BE2C (cell line): ENCODE results near the gene BBS5.
"Not testable (repeated sequence)": the region's sequence is repeated elsewhere in the genome, so short reads cannot be mapped to it uniquely, and the experiment has no call there.

Experiments used
- DNase-seq: peaks from one replicate; pipeline ENCODE4 v3.0.0-alpha.2; 2020
- H3K27me3 ChIP-seq: fragments of 250-450 bp; sonication (Bioruptor Pico); 2 replicates; pipeline ENCODE4 v1.5.1; 2020; ENCODE audit warnings: mild to moderate bottlenecking
- H3K36me3 ChIP-seq: fragments of 250-450 bp; sonication (Bioruptor Pico); 2 replicates; pipeline ENCODE4 v1.5.1; 2020; ENCODE audit warnings: mild to moderate bottlenecking
- H3K4me1 ChIP-seq: fragments of 250-450 bp; sonication (Bioruptor Pico); 2 replicates; pipeline ENCODE4 v1.5.1; 2020
- H3K4me3 ChIP-seq: 2 replicates; pipeline ENCODE4 v1.5.1; 2011; ENCODE audit warnings: low read depth, low read length
- H3K9me3 ChIP-seq: fragments of 250-450 bp; sonication (Bioruptor Pico); 2 replicates; pipeline ENCODE4 v1.5.1; 2020
- CTCF ChIP-seq: IDR thresholded peaks from 2 replicates; pipeline ENCODE4 v1.5.1; 2012; ENCODE audit warnings: mild to moderate bottlenecking, low read depth, low read length

Gene BBS5

GRCh38 chr2:169448865-169449264 lies 30.4 kb upstream of the BBS5 start:
- H3K4me3 ChIP-seq = no peak overlapping the region
- H3K36me3 ChIP-seq = no peaks in the 10 kb centered on the region
- no peaks in the 10 kb centered on the region for H3K9me3 ChIP-seq
- no peaks in the 10 kb centered on the region for H3K27me3 ChIP-seq
- no peak for DNase-seq
- no peak for TF ChIP-seq CTCF
- no peaks in the 10 kb centered on the region for H3K4me1 ChIP-seq

- H3K9me3 ChIP-seq = no peaks in the 10 kb centered on the region
- no peaks in the 10 kb centered on the region for H3K36me3 ChIP-seq
- peak; percentile 39 for TF ChIP-seq CTCF
- no peaks in the 10 kb centered on the region for H3K4me1 ChIP-seq
- peak; percentile 11 for DNase-seq
- no peaks in the 10 kb centered on the region for H3K27me3 ChIP-seq
- no peak overlapping the region for H3K4me3 ChIP-seq
Observed at GRCh38 chr2:169452080-169452479, 27.2 kb upstream of the BBS5 start.

- H3K4me1 ChIP-seq, H3K36me3 ChIP-seq, H3K9me3 ChIP-seq, H3K27me3 ChIP-seq, H3K4me3 ChIP-seq: not testable (repeated sequence)
- peak; percentile 2 for DNase-seq
Observed at GRCh38 chr2:169453044-169453443, 26.2 kb upstream of the BBS5 start.

GRCh38 chr2:169461143-169461542 lies 18.2 kb upstream of the BBS5 start:
- TF ChIP-seq CTCF = no peak
- DNase-seq = no peak

GRCh38 chr2:169462896-169463695 lies 16.2 kb upstream of the BBS5 start:
- Histone ChIP-seq H3K4me1 (no peaks in the 10 kb centered on the region), H3K9me3 (no peaks in the 10 kb centered on the region), H3K27me3 (no peaks in the 10 kb centered on the region), H3K4me3 (no peak overlapping the region), H3K36me3 (no peaks in the 10 kb centered on the region)
- TF ChIP-seq CTCF = no peak
- no peak for DNase-seq

More at GRCh38 chr2:169461143-169461542, 18.2 kb upstream of the BBS5 start:
- Histone ChIP-seq H3K4me1 (no peaks in the 10 kb centered on the region), H3K27me3 (no peaks in the 10 kb centered on the region), H3K4me3 (no peak overlapping the region), H3K9me3 (no peaks in the 10 kb centered on the region), H3K36me3 (no peaks in the 10 kb centered on the region)

- Histone ChIP-seq H3K36me3 (no peaks in the 10 kb centered on the region), H3K4me3 (no peak overlapping the region), H3K4me1 (no peaks in the 10 kb centered on the region), H3K9me3 (no peaks in the 10 kb centered on the region), H3K27me3 (no peaks in the 10 kb centered on the region)
- no peak for TF ChIP-seq CTCF
- DNase-seq = no peak
Observed at GRCh38 chr2:169464466-169464865, 14.8 kb upstream of the BBS5 start.
